ENCODE data around the gene NEK1.
"Not testable (repeated sequence)": the region's sequence is repeated elsewhere in the genome, so short reads cannot be mapped to it uniquely, and the experiment has no call there.

Gene NEK1

GRCh38 chr4:169499907-169500306 lies 112.5 kb downstream of the NEK1 start:
- Mint-ChIP-seq H3K36me3 (peaks cover 42% of the 10 kb centered on the region), H3K9me3 (peaks cover 18% of the 10 kb centered on the region)
- H3K27me3 Mint-ChIP-seq, H3K4me3 Mint-ChIP-seq, H3K4me1 Mint-ChIP-seq, H3K27ac Mint-ChIP-seq: not testable (repeated sequence)

GRCh38 chr4:169494234-169494633 lies 118.1 kb downstream of the NEK1 start:
- not testable (repeated sequence) for H3K4me1 Mint-ChIP-seq, H3K9me3 Mint-ChIP-seq, H3K27me3 Mint-ChIP-seq, H3K27ac Mint-ChIP-seq, H3K4me3 Mint-ChIP-seq
- peaks cover 11% of the 10 kb centered on the region for H3K36me3 Mint-ChIP-seq

DNA sequence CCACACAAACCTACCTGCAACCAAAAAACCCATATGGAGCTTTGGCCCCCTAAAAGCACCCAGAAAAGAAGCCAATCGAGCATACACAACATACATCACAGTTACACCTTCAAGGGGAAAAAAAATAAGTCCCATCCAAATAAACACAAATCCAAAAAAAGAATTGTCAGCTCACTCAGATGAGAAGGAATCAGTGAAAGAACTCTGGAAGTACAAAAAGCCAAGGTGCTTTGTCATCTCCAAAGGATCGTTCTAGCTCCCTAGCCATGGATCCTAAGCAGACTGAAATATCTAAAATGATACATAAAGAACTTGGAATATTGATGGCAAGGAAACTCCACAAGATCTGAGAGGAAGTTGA lies 119.2 kb downstream of the NEK1 start:
- peaks cover 9% of the 10 kb centered on the region for H3K4me1 Mint-ChIP-seq
- no peak overlapping the region for H3K27ac Mint-ChIP-seq
- peaks cover 11% of the 10 kb centered on the region for H3K36me3 Mint-ChIP-seq
- H3K4me3 Mint-ChIP-seq: no peak overlapping the region
- H3K27me3 Mint-ChIP-seq: no peaks in the 10 kb centered on the region
- no peaks in the 10 kb centered on the region for H3K9me3 Mint-ChIP-seq

DNA sequence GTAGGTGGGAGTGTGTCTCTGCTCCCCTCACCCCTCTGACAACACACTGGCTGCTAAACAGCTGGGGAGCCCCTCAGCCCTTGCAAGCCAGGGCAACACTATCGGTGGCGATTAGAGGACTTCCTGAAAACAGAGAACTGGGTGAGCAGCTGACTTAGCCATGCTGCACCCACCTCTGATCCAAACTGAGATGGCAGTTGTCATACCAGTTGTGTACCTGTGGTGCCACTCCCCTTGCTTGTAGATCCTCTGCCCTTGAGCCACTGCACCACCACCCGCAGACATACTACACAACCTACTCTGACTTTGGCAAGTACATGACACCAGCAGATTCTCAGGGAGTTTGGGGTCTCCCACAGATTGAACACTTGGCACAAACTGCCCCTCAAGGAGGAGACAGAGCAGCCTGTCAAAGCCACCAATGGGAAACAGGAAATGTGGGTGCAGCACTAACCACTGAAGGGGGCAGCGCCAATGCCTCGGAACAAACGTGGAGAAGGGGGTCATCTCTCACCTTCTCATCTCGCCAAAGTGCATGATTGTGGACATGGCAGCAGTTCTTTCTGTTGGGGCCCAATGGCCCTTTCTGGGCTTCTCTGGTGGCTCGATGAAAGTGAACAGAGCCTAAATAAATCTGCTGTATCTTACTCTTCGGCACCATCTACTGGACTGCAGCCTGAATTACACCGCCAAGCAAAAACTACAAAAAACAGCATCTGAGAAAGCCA lies 119.8 kb downstream of the NEK1 start:
- no peak overlapping the region for H3K27ac Mint-ChIP-seq
- peaks cover 9% of the 10 kb centered on the region for H3K4me1 Mint-ChIP-seq
- peaks cover 11% of the 10 kb centered on the region for H3K36me3 Mint-ChIP-seq

GRCh38 chr4:169491211-169491610 lies 121.2 kb downstream of the NEK1 start:
- no peak overlapping the region for H3K4me3 Mint-ChIP-seq
- H3K4me1 Mint-ChIP-seq: peaks cover 9% of the 10 kb centered on the region
- no peak overlapping the region for H3K27ac Mint-ChIP-seq
- no peaks in the 10 kb centered on the region for H3K9me3 Mint-ChIP-seq
- peaks cover 11% of the 10 kb centered on the region for H3K36me3 Mint-ChIP-seq
- no peaks in the 10 kb centered on the region for H3K27me3 Mint-ChIP-seq

More for the DNA sequence above, 119.8 kb downstream of the NEK1 start:
- H3K9me3 Mint-ChIP-seq: no peaks in the 10 kb centered on the region
- no peak overlapping the region for H3K4me3 Mint-ChIP-seq
- H3K27me3 Mint-ChIP-seq: no peaks in the 10 kb centered on the region

- Mint-ChIP-seq H3K27me3 (no peaks in the 10 kb centered on the region), H3K36me3 (peaks cover 11% of the 10 kb centered on the region), H3K4me3 (no peak overlapping the region), H3K27ac (no peak overlapping the region), H3K9me3 (no peaks in the 10 kb centered on the region), H3K4me1 (peaks cover 9% of the 10 kb centered on the region)
Measured at GRCh38 chr4:169489306-169489705, 123.1 kb downstream of the NEK1 start.

GRCh38 chr4:169485791-169486742 lies 126.3 kb downstream of the NEK1 start:
- Mint-ChIP-seq H3K27ac (no peak overlapping the region), H3K27me3 (no peaks in the 10 kb centered on the region)

DNA sequence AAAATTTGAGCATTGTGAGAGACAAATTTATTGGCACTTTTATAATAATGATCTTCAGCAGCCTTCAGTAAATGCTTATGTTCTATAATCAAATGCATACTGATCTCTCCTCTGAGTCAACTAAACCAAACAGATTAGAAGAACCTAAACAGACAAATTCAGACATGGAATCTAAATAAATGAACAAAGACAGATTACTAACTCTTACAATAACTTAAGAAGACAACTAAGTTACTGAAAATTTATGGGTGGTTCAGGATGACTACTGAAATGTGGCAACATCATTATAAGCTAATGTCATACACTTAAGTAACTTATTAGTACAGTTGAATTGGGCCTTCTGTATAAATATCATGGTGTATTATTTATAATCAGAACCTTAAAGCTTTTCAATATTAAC lies 127.3 kb downstream of the NEK1 start:
- no peaks in the 10 kb centered on the region for H3K4me1 Mint-ChIP-seq

More at GRCh38 chr4:169485791-169486742, 126.3 kb downstream of the NEK1 start:
- Mint-ChIP-seq H3K4me1 (no peaks in the 10 kb centered on the region), H3K9me3 (no peaks in the 10 kb centered on the region), H3K36me3 (peaks cover 2% of the 10 kb centered on the region), H3K4me3 (no peak overlapping the region)

DNA sequence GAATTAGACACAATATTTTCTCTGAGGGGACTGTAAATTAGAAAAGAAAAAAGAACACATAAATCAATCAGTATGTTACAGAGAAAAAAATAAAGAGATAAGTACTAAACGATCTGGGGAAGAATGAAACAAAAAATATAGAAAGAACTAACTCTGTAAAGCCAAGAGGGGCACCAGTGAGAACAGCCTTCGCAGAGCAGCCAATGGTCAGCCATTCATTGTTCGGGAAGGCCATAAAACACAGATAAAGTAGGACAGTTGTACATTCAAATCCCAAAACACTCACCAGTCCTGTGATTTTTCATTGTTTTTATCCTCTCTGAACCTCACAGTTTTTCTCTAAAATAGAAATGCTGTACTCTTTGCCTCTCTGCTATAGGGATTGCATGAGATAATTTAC lies 127.9 kb downstream of the NEK1 start:
- Mint-ChIP-seq H3K9me3 (no peaks in the 10 kb centered on the region), H3K27me3 (no peaks in the 10 kb centered on the region), H3K36me3 (peaks cover 7% of the 10 kb centered on the region), H3K4me1 (no peaks in the 10 kb centered on the region), H3K4me3 (no peak overlapping the region), H3K27ac (no peak overlapping the region)

More for the DNA sequence above, 127.3 kb downstream of the NEK1 start:
- Mint-ChIP-seq H3K4me3 (no peak overlapping the region), H3K27ac (no peak overlapping the region), H3K36me3 (peaks cover 4% of the 10 kb centered on the region), H3K27me3 (no peaks in the 10 kb centered on the region), H3K9me3 (no peaks in the 10 kb centered on the region)

- Mint-ChIP-seq H3K36me3 (peaks cover 25% of the 10 kb centered on the region), H3K27ac (no peak overlapping the region), H3K27me3 (no peaks in the 10 kb centered on the region), H3K9me3 (no peaks in the 10 kb centered on the region), H3K4me3 (no peak overlapping the region), H3K4me1 (no peaks in the 10 kb centered on the region)
Measured at GRCh38 chr4:169464080-169464479, 148.3 kb downstream of the NEK1 start.

GRCh38 chr4:169460081-169460480 lies 152.3 kb downstream of the NEK1 start:
- Mint-ChIP-seq H3K36me3 (peaks cover 53% of the 10 kb centered on the region), H3K27me3 (no peaks in the 10 kb centered on the region), H3K9me3 (peaks cover 19% of the 10 kb centered on the region), H3K27ac (no peak overlapping the region), H3K4me1 (no peaks in the 10 kb centered on the region), H3K4me3 (no peak overlapping the region)

DNA sequence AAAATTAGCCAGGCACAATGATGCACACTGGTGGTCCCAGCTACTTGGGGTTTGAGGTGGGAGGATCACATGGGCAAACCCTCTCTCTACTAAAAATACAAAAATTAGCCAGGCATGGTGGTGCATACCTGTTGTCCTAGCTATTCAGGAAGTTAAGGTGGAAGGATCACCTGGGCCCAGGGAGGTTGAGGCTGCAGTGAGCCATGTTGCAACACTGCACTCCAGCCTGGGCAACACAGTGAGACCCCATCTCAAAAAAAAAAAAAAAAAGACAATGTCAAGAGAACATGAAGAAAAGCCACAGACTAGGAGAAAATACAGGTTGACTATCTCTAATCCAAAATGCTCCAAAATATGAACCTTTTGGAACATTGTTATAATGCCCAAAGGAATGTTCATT lies 153.8 kb downstream of the NEK1 start:
- H3K4me3 Mint-ChIP-seq: no peak overlapping the region
- peaks cover 57% of the 10 kb centered on the region for H3K36me3 Mint-ChIP-seq
- H3K9me3 Mint-ChIP-seq: peaks cover 20% of the 10 kb centered on the region
- no peaks in the 10 kb centered on the region for H3K27me3 Mint-ChIP-seq
- no peaks in the 10 kb centered on the region for H3K4me1 Mint-ChIP-seq
- H3K27ac Mint-ChIP-seq: no peak overlapping the region

DNA sequence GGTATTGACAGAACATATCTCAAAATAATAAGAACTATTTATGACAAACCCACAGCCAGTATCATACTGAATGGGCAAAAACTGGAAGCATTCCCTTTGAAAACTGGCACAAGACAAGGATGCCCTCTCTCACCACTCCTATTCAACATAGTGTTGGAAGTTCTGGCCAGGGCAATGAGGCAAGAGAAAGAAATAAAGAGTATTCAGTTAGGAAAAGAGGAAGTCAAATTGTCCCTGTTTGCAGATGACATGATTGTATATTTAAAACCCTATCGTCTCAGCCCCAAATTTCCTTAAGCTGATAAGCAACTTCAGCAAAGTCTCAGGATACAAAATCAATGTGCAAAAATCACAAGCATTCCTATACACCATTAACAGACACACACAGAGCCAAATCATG lies 159.7 kb downstream of the NEK1 start:
- not testable (repeated sequence) for H3K4me3 Mint-ChIP-seq, H3K27ac Mint-ChIP-seq, H3K27me3 Mint-ChIP-seq

DNA sequence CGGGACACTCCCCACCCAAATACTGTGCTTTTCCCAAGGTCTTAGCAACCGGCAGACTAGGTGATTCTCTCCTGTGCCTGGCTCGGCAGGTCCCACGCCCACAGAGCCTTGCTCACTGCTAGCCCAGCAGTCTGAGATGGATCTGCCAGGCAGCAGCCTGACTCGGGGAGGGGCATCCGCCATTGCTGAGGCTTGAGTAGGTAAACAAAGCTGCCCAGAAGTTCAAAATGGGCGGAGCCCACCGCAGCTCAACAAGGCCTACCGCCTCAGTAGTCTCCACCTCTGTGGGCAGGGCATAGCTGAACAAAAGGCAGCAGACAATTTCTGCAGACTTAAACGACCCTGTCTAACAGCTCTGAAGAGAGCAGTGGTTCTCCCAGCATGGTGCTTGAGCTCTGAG lies 163.4 kb downstream of the NEK1 start:
- not testable (repeated sequence) for H3K27ac Mint-ChIP-seq, H3K4me1 Mint-ChIP-seq, H3K27me3 Mint-ChIP-seq, H3K4me3 Mint-ChIP-seq
- H3K36me3 Mint-ChIP-seq: peaks cover 75% of the 10 kb centered on the region
- H3K9me3 Mint-ChIP-seq: peaks cover 39% of the 10 kb centered on the region

More for the DNA sequence above, 159.7 kb downstream of the NEK1 start:
- Mint-ChIP-seq H3K9me3 (peaks cover 36% of the 10 kb centered on the region), H3K36me3 (peaks cover 67% of the 10 kb centered on the region)
- not testable (repeated sequence) for H3K4me1 Mint-ChIP-seq

- Mint-ChIP-seq H3K9me3 (peaks cover 42% of the 10 kb centered on the region), H3K4me1 (peaks cover 10% of the 10 kb centered on the region), H3K36me3 (peaks cover 79% of the 10 kb centered on the region), H3K4me3 (no peak overlapping the region), H3K27ac (no peak overlapping the region), H3K27me3 (no peaks in the 10 kb centered on the region)
Measured at GRCh38 chr4:169446824-169447223, 165.6 kb downstream of the NEK1 start.

- H3K4me3 Mint-ChIP-seq: no peak overlapping the region
- H3K27ac Mint-ChIP-seq: no peak overlapping the region
- no peaks in the 10 kb centered on the region for H3K27me3 Mint-ChIP-seq
- peaks cover 36% of the 10 kb centered on the region for H3K9me3 Mint-ChIP-seq
- H3K4me1 Mint-ChIP-seq: peaks cover 4% of the 10 kb centered on the region
- H3K36me3 Mint-ChIP-seq: peaks cover 56% of the 10 kb centered on the region
Measured at GRCh38 chr4:169443748-169444147, 168.6 kb downstream of the NEK1 start.
